GM12878 (cell line): Measurements from ENCODE around the gene GAMT. TPM values are rescaled to one million over a fixed set of nuclear protein-coding genes. Genes with fewer than 3 reads are reported as not detected.

Experiments
- ATAC-seq: fragments of 200-7000 bp; cut with Tn5 transposase; 3 replicates; pipeline ENCODE4 v1.9.1; 2020; ENCODE audit warnings: mild to moderate bottlenecking, moderate library complexity
- BruUV-seq: library from RNA; stranded (reverse); fragments of 400-500 nt; replicated peaks from 2 replicates; lab custom pipeline; 2021; lab: Mats Ljungman, UMichigan
- CTCF ChIA-PET: fragments of 300-600 bp; sonication (Branson Sonifier 250); formaldehyde crosslinking; extraction: SDS; loops from one replicate; lab custom pipeline; 2021; ENCODE audit warnings: inconsistent platforms; lab: Yijun Ruan, JAX
- POLR2A ChIA-PET: fragments of 350-600 bp; formaldehyde crosslinking; extraction: SDS; loops from one replicate; lab custom pipeline; 2021; ENCODE audit warnings: inconsistent platforms; lab: Charles Lee
- RAD21 ChIA-PET: fragments of 300-600 bp; sonication (Branson Sonifier 250); formaldehyde crosslinking; loops from one replicate; lab custom pipeline; 2023; ENCODE audit warnings: antibody characterized with exemption; ENCODE audit not compliant: unreplicated experiment; lab: Charles Lee
- SMC1A ChIA-PET: fragments of 300-600 bp; sonication (Branson Sonifier 250); formaldehyde crosslinking; loops from one replicate; lab custom pipeline; 2023; ENCODE audit not compliant: unreplicated experiment, uncharacterized antibody; lab: Charles Lee
- DNase-seq: peaks from one replicate; pipeline ENCODE4 v3.0.0-alpha.2; 2011; ENCODE audit warnings: low read depth, low spot score
- FAIRE-seq: peaks from 3 replicates; lab custom pipeline; 2011; peaks lifted over from hg19 to GRCh38; lab: Jason Lieb, UNC
- H2AFZ ChIP-seq: 2 replicates; pipeline ENCODE4 v1.6.0; 2011; ENCODE audit warnings: low read depth, low read length, control low read depth; ENCODE audit not compliant: control insufficient read depth
- H3K27ac ChIP-seq: 2 replicates; pipeline ENCODE4 v1.5.1; 2011; ENCODE audit warnings: control low read depth; ENCODE audit not compliant: control insufficient read depth, insufficient read depth
- H3K27me3 ChIP-seq, 2 experiments: replicated peaks in 1 of 2; 2 replicates each; pipeline versions ENCODE4 v1.6.0 to v1.6.1; 2011; ENCODE audit warnings: low read length in 1 of 2; ENCODE audit not compliant: control insufficient read depth in 2 of 2, insufficient read depth in 2 of 2
- H3K36me3 ChIP-seq, 2 experiments: 2 replicates each; pipeline ENCODE4 v1.5.1; 2011; ENCODE audit warnings: low read length in 1 of 2; ENCODE audit not compliant: control insufficient read depth in 2 of 2, insufficient read depth in 2 of 2
- H3K4me1 ChIP-seq: 2 replicates; pipeline ENCODE4 v1.6.1; 2011; ENCODE audit warnings: mild to moderate bottlenecking, low read length, moderate library complexity, mixed read lengths; ENCODE audit not compliant: control insufficient read depth, insufficient read depth
- H3K4me2 ChIP-seq: 2 replicates; pipeline ENCODE4 v1.6.0; 2011; ENCODE audit warnings: control low read depth; ENCODE audit not compliant: control insufficient read depth, insufficient read depth
- H3K4me3 ChIP-seq: fragments of 200-600 bp; sonication (generic); 2 replicates; pipeline ENCODE4 v1.5.1; 2016
- H3K79me2 ChIP-seq: 2 replicates; pipeline ENCODE4 v1.6.0; 2011; ENCODE audit warnings: low read length; ENCODE audit not compliant: control insufficient read depth, insufficient read depth
- H3K9ac ChIP-seq: 2 replicates; pipeline ENCODE4 v1.8.0; 2011; ENCODE audit warnings: low read length, control low read depth, mixed read lengths; ENCODE audit not compliant: control insufficient read depth, insufficient read depth
- H3K9me3 ChIP-seq: replicated peaks from 3 replicates; pipeline ENCODE4 v1.5.1; 2011; ENCODE audit warnings: mild to moderate bottlenecking, low read length; ENCODE audit not compliant: control insufficient read depth, insufficient read depth
- H4K20me1 ChIP-seq: 2 replicates; pipeline ENCODE4 v1.6.0; 2011; ENCODE audit not compliant: control insufficient read depth, insufficient read depth
- BACH1 ChIP-seq: fragments of 450-650 bp; IDR thresholded peaks from 2 replicates; pipeline ENCODE4 v1.6.1; 2017; ENCODE audit warnings: mild to moderate bottlenecking, borderline replicate concordance
- BCL11A ChIP-seq: IDR thresholded peaks from 2 replicates; pipeline ENCODE4 v1.6.1; 2011; ENCODE audit warnings: low read depth, low read length
- HCFC1 ChIP-seq: fragments of 150-350 bp; IDR thresholded peaks from 2 replicates; pipeline ENCODE4 v1.6.1; 2014; ENCODE audit warnings: low read length
- MLLT1 ChIP-seq: fragments of 450-650 bp; IDR thresholded peaks from 2 replicates; pipeline ENCODE4 v1.6.1; 2016; ENCODE audit warnings: mild to moderate bottlenecking
- MTA2 ChIP-seq: fragments of 450-650 bp; IDR thresholded peaks from 2 replicates; pipeline ENCODE4 v1.6.1; 2016; ENCODE audit warnings: low read depth, mild to moderate bottlenecking, moderate library complexity
- NR2C1 ChIP-seq: fragments of 450-650 bp; IDR thresholded peaks from 2 replicates; pipeline ENCODE4 v1.6.1; 2017; ENCODE audit warnings: antibody characterized with exemption, mild to moderate bottlenecking, moderate library complexity
- NRF1 ChIP-seq: conservative IDR thresholded peaks from 2 replicates; pipeline ENCODE4 v1.6.1; 2011; ENCODE audit warnings: mild to moderate bottlenecking, low read depth, low read length, improper control_type of control experiment
- PBX3 ChIP-seq: IDR thresholded peaks from 2 replicates; pipeline ENCODE4 v1.6.1; 2011; ENCODE audit warnings: mild to moderate bottlenecking, low read depth, low read length, moderate library complexity; ENCODE audit not compliant: insufficient replicate concordance
- RBBP5 ChIP-seq: fragments of 200-600 bp; sonication (generic); conservative IDR thresholded peaks from 2 replicates; pipeline ENCODE4 v1.6.1; 2016
- SIX5 ChIP-seq: IDR thresholded peaks from 2 replicates; pipeline ENCODE4 v1.6.1; 2011; ENCODE audit warnings: mild to moderate bottlenecking, low read depth, low read length, moderate library complexity; ENCODE audit not compliant: severe bottlenecking
- ZNF622 ChIP-seq: fragments of 450-650 bp; IDR thresholded peaks from 2 replicates; pipeline ENCODE4 v1.6.1; 2017; ENCODE audit warnings: mild to moderate bottlenecking, inconsistent platforms
- ZSCAN29 ChIP-seq: fragments of 450-650 bp; IDR thresholded peaks from 2 replicates; pipeline ENCODE4 v1.6.1; 2017; ENCODE audit warnings: mild to moderate bottlenecking, moderate library complexity
- ZZZ3 ChIP-seq: IDR thresholded peaks from 2 replicates; pipeline ENCODE4 v1.6.1; 2011; ENCODE audit warnings: low read depth; ENCODE audit not compliant: control insufficient read depth, insufficient read length
- WGBS: methylation state at CpG from one replicate; pipeline ENCODE4 v1.1.6; 2016; ENCODE audit warnings: low lambda C conversion rate; ENCODE audit not compliant: insufficient replicate concordance, insufficient coverage; ENCODE audit errors: missing lambda C conversion rate; 5-methylcytosine and 5-hydroxymethylcytosine counted together
- in situ Hi-C: fragments of 300-500 bp; cut with MboI; formaldehyde crosslinking; loops from 9 replicates; pipeline ENCODE4 v1.14.3; 2018; ENCODE audit warnings: mixed read lengths
- intact Hi-C: fragments of 100-400 bp; cut with micrococcal nuclease; formaldehyde crosslinking; loops from one replicate; pipeline ENCODE4 v1.14.2; 2022; ENCODE audit not compliant: unreplicated experiment
- polyA plus RNA-seq, 11 experiments: library from polyadenylated mRNA; depleted of rRNA in 4 of 11; unstranded in 6 of 11; stranded (reverse) in 5 of 11; fragments of >200 nt; fragmentation: Nextera tagmentation in 4 of 11; fragmentation: Illumina TruSeq in 1 of 11; extraction: Ambion mirVana in 4 of 11; extraction: Trizol in 1 of 11; gene quantifications; 1 replicate in 1 of 11; 2 replicates in 10 of 11; pipeline versions ENCODE4 v1.2.1 to v1.2.3, GENCODE V29; 2011 to 2016; ENCODE audit warnings: inconsistent platforms in 2 of 11, missing spikeins in 2 of 11, low read depth in 1 of 11
- total RNA-seq, 4 experiments: library from RNA; depleted of rRNA in 3 of 4; stranded (reverse); fragments of >200 nt in 3 of 4; fragmentation: Illumina TruSeq in 1 of 4; extraction: Trizol in 1 of 4; gene quantifications; 2 replicates each; pipeline versions ENCODE4 v1.2.1 to v1.2.3, GENCODE V29; 2013 to 2021

GAMT gene
- total and polyA plus RNA-seq, 10 of the 15 experiments (the other 5 are each of a cell fraction or from before 2014, with no cell fraction given): 1.6 to 131 (median 38.8) TPM

DNA sequence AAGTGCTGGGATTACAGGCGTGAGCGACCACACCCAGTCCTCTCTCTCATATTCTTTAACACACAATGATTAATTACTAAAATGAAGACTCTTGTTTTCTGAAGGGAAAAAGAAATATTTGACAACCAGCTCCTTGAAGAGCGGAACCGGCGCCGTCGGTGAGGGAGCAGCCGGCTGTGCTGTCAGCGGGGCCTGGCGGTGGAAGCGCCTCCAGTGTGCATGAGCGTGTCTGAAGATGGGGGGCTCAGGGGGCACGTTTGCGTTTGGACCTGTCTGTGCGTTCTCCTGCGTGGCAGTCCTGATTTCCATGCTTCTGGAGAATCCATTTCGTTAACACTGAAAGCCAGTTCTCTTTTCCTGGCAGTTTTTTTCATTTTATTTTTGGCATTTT lies 24.9 kb downstream of the GAMT start:
- SMC1A ChIA-PET: no interaction called here
- peaks cover 0 to 4% of the 10 kb centered on the region in 2 experiments; a peak in 2 of 4 replicates for H3K36me3 ChIP-seq
- no peak overlapping the region for H3K4me2 ChIP-seq
- H3K9ac ChIP-seq: no peak overlapping the region
- H2AFZ ChIP-seq: no peak overlapping the region
- RAD21 ChIA-PET: no interaction called here
- no peak overlapping the region for H3K4me3 ChIP-seq
- DNase-seq (no peak), ATAC-seq (no peak), FAIRE-seq (no peak)
- H3K27me3 ChIP-seq: no peaks in the 10 kb centered on the region
- CTCF ChIA-PET: no interaction called here
- H4K20me1 ChIP-seq: no peaks in the 10 kb centered on the region
- 93% methylated on average over 14 of the region's 17 CpGs for WGBS
- no peaks in the 10 kb centered on the region for H3K9me3 ChIP-seq
- TF ChIP-seq RBBP5 (no peak), MLLT1 (no peak), HCFC1 (no peak), ZSCAN29 (no peak), PBX3 (no peak), NR2C1 (no peak), SIX5 (no peak), MTA2 (no peak), BACH1 (no peak), BCL11A (no peak), ZNF622 (no peak), ZZZ3 (no peak), NRF1 (no peak)
- BruUV-seq: no TSS peak
- intact Hi-C loops (no loop called here), in situ Hi-C loops (no loop called here)
- POLR2A ChIA-PET: interaction anchor here (0.6 kb wide), 1 partner anchor 64 kb away, joined by 5 read pairs; no protein-coding TSS in a partner anchor
- H3K27ac ChIP-seq: no peak overlapping the region
- H3K79me2 ChIP-seq: no peaks in the 10 kb centered on the region
- no peaks in the 10 kb centered on the region for H3K4me1 ChIP-seq
